Measurements from ENCODE around the gene SLAMF7. TPM values are rescaled to one million over a fixed set of nuclear protein-coding genes. Genes with fewer than 3 reads are reported as not detected.
"Not testable (repeated sequence)": the region's sequence is repeated elsewhere in the genome, so short reads cannot be mapped to it uniquely, and the experiment has no call there.

SLAMF7 gene
- total and polyA plus RNA-seq, 10 of the 15 experiments (the other 5 are each of a cell fraction or from before 2014, with no cell fraction given) = 66.6 to 284 (median 108) TPM

DNA sequence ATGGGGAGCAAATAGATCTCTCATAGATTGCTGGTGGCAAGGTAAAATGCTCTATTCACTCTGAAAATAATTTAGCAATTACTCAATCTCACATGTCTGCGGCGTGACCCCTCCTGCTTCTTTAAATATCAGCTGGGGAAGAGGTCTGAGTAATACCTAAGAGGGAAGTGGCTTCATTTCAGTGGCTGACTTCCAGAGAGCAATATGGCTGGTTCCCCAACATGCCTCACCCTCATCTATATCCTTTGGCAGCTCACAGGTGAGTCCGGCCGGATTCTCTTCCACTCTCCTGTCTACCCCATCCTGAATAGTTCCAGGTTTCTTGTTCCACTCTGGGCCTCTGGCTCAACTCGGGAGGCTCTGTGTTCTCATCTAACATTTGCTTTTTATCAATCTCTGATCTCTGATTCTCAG, at the start of gene SLAMF7 (continued):
- TF ChIP-seq NR2F1 (conservative IDR thresholded peaks at IDR 0.05) (peak; percentile 81), CHD1 (IDR thresholded peaks at IDR 0.05; ENCODE audit: low read depth, low read length) (peak; percentile 82; the same call in 1 of the 2 replicates), ZBED1 (IDR thresholded peaks at IDR 0.05; ENCODE audit: borderline replicate concordance) (peak; percentile 78), POU2F2 (IDR thresholded peaks at IDR 0.05; ENCODE audit: borderline replicate concordance, low read depth, low read length) (peak; percentile 78; the same call in 2 of the 3 replicates), DPF2 (IDR thresholded peaks at IDR 0.05) (peak; percentile 67; the same call in 1 of the 2 replicates), SREBF2 (IDR thresholded peaks at IDR 0.05; ENCODE audit: low read length) (no peak), MEF2B (IDR thresholded peaks at IDR 0.05; ENCODE audit: partially characterized antibody, poor library complexity, severe bottlenecking) (peak; percentile 66)
- TF ChIP-seq, protein P1, sequence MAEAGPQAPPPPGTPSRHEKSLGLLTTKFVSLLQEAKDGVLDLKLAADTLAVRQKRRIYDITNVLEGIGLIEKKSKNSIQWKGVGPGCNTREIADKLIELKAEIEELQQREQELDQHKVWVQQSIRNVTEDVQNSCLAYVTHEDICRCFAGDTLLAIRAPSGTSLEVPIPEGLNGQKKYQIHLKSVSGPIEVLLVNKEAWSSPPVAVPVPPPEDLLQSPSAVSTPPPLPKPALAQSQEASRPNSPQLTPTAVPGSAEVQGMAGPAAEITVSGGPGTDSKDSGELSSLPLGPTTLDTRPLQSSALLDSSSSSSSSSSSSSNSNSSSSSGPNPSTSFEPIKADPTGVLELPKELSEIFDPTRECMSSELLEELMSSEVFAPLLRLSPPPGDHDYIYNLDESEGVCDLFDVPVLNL (IDR thresholded peaks at IDR 0.05; ENCODE audit: low read depth, low read length) = no peak
- TF ChIP-seq, protein P2, sequence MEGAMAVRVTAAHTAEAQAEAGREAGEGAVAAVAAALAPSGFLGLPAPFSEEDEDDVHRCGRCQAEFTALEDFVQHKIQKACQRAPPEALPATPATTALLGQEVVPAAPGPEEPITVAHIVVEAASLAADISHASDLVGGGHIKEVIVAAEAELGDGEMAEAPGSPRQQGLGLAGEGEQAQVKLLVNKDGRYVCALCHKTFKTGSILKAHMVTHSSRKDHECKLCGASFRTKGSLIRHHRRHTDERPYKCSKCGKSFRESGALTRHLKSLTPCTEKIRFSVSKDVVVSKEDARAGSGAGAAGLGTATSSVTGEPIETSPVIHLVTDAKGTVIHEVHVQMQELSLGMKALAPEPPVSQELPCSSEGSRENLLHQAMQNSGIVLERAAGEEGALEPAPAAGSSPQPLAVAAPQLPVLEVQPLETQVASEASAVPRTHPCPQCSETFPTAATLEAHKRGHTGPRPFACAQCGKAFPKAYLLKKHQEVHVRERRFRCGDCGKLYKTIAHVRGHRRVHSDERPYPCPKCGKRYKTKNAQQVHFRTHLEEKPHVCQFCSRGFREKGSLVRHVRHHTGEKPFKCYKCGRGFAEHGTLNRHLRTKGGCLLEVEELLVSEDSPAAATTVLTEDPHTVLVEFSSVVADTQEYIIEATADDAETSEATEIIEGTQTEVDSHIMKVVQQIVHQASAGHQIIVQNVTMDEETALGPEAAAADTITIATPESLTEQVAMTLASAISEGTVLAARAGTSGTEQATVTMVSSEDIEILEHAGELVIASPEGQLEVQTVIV (IDR thresholded peaks at IDR 0.05; ENCODE audit: borderline replicate concordance, partially characterized antibody) = no peak

DNA sequence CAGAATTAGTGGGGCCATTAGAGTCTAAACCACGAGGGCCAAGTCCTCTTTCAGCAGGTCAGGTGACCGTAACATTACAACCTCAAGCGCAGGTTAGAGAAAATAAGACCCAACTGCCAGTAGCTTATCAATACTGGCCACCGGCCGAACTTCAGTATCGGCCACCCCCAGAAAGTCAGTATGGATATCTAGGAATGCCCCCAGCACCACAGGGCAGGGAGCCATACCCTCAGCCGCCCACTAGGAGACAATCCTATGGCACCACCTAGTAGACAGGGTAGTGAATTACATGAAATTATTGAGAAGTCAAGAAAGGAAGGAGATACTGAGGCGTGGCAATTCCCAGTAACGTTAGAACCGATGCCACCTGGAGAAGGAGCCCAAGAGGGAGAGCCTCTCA, 46.7 kb upstream of the SLAMF7 start:
- FAIRE-seq; H2AFZ ChIP-seq (ENCODE audit: control insufficient read depth, low read depth, low read length); DNase-seq (ENCODE audit: low read depth, low spot score); BruUV-seq (replicated peaks); H3K27me3 ChIP-seq (replicated peaks in 1 of 2; ENCODE audit: control insufficient read depth in 2 of 2, insufficient read depth in 2 of 2, low read length in 1 of 2); in situ Hi-C loops (cut with MboI); H3K4me2 ChIP-seq (ENCODE audit: control insufficient read depth, insufficient read depth); H3K4me3 ChIP-seq; intact Hi-C loops (cut with micrococcal nuclease; ENCODE audit: unreplicated experiment); H4K20me1 ChIP-seq (ENCODE audit: control insufficient read depth, insufficient read depth); H3K27ac ChIP-seq (ENCODE audit: control insufficient read depth, insufficient read depth); H3K4me1 ChIP-seq (ENCODE audit: control insufficient read depth, insufficient read depth, low read length); H3K9me3 ChIP-seq (replicated peaks; ENCODE audit: control insufficient read depth, insufficient read depth, low read length); H3K9ac ChIP-seq (ENCODE audit: control insufficient read depth, insufficient read depth, low read length); ATAC-seq: not testable (repeated sequence)
- ChIA-PET SMC1A (ENCODE audit: uncharacterized antibody, unreplicated experiment) (interaction anchor here (0.7 to 1.4 kb wide), 4 partner anchors 14 to 52 kb away, joined by 3 to 4 read pairs (median 3); no protein-coding TSS in a partner anchor), POLR2A (interaction anchor here (0.9 to 1.0 kb wide), 2 partner anchors 18 to 78 kb away, joined by 3 to 5 read pairs; no protein-coding TSS in a partner anchor), RAD21 (ENCODE audit: unreplicated experiment) (interaction anchor here (1.1 kb wide), 1 partner anchor 15 kb away, joined by 3 read pairs; no protein-coding TSS in a partner anchor), CTCF (interaction anchor here (0.9 to 1.5 kb wide), 6 partner anchors 8 to 56 kb away, joined by 3 to 5 read pairs (median 4); no protein-coding TSS in a partner anchor)
- Histone ChIP-seq H3K79me2 (ENCODE audit: control insufficient read depth, insufficient read depth, low read length) (peaks cover 65% of the 10 kb centered on the region), H3K36me3 (ENCODE audit: control insufficient read depth in 2 of 2, insufficient read depth in 2 of 2, low read length in 1 of 2) (peaks cover 5 to 15% of the 10 kb centered on the region in 2 experiments)
- 91% methylated on average over 10 of the region's 10 CpGs for WGBS (ENCODE audit: insufficient coverage, insufficient replicate concordance, low lambda C conversion rate, missing lambda C conversion rate)
- TF ChIP-seq, protein P3, sequence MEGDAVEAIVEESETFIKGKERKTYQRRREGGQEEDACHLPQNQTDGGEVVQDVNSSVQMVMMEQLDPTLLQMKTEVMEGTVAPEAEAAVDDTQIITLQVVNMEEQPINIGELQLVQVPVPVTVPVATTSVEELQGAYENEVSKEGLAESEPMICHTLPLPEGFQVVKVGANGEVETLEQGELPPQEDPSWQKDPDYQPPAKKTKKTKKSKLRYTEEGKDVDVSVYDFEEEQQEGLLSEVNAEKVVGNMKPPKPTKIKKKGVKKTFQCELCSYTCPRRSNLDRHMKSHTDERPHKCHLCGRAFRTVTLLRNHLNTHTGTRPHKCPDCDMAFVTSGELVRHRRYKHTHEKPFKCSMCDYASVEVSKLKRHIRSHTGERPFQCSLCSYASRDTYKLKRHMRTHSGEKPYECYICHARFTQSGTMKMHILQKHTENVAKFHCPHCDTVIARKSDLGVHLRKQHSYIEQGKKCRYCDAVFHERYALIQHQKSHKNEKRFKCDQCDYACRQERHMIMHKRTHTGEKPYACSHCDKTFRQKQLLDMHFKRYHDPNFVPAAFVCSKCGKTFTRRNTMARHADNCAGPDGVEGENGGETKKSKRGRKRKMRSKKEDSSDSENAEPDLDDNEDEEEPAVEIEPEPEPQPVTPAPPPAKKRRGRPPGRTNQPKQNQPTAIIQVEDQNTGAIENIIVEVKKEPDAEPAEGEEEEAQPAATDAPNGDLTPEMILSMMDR (IDR thresholded peaks at IDR 0.05 in 2 of 3, conservative IDR thresholded peaks at IDR 0.05 in 1 of 3; ENCODE audit: control insufficient read depth in 2 of 3, extremely low read depth in 1 of 3, insufficient read depth in 1 of 3, low read depth in 3 of 3, low read length in 3 of 3) = peak in 1 of 3 experiments; percentile 18; a peak in 2 of 6 replicates

All from GM12878 (cell line).